Stimulated activated CD8-positive, alpha-beta memory T cell treated with anti-CD3 and anti-CD28 coated beads, Interleukin-4, amount 100 ng/mL, for 24 hours (primary cell): ENCODE measurements around the gene MON1B.
A peak's percentile ranks its signal among the peaks of the same experiment; 100 is the strongest.
"Not testable (repeated sequence)": the region's sequence is repeated elsewhere in the genome, so short reads cannot be mapped to it uniquely, and the experiment has no call there.

ENCODE experiments used
- DNase-seq: peaks from one replicate; pipeline ENCODE4 v3.0.0-alpha.2; 2020; ENCODE audit warnings: low read depth

MON1B gene

GRCh38 chr16:77197747-77198146, 6.8 kb downstream of the MON1B start:
- no peak for DNase-seq

GRCh38 chr16:77199211-77199610, 8.2 kb downstream of the MON1B start, which contains the start of gene SYCE1L:
Gene SYCE1L, plus strand, starts transcription at chr16:77199408. Its CDS starts 44 bp downstream, at chr16:77199452.
- no peak for DNase-seq

- DNase-seq: no peak
These were observed 15.5 kb downstream of the MON1B start for GRCh38 chr16:77206533-77206932.

GRCh38 chr16:77207030-77207429, 16.0 kb downstream of the MON1B start:
- no peak for DNase-seq

GRCh38 chr16:77208382-77208781, 17.4 kb downstream of the MON1B start:
- no peak for DNase-seq

GRCh38 chr16:77211880-77212740, 21.1 kb downstream of the MON1B start:
- DNase-seq: peak; percentile 66

- peak; percentile 51 for DNase-seq
These were observed 22.0 kb downstream of the MON1B start for GRCh38 chr16:77212741-77213541.

GRCh38 chr16:77213542-77214106, 22.6 kb downstream of the MON1B start:
- DNase-seq: no peak

GRCh38 chr16:77214411-77215138, 23.6 kb downstream of the MON1B start:
- DNase-seq: no peak

GRCh38 chr16:77219437-77219836, 28.4 kb downstream of the MON1B start:
- no peak for DNase-seq

- DNase-seq: no peak
These were observed 29.4 kb downstream of the MON1B start for GRCh38 chr16:77220427-77220826.

- DNase-seq: no peak
These were observed 30.5 kb downstream of the MON1B start for GRCh38 chr16:77221482-77221881.

- no peak for DNase-seq
These were observed 32.2 kb downstream of the MON1B start for GRCh38 chr16:77223184-77223583.

GRCh38 chr16:77225182-77225581, 34.2 kb downstream of the MON1B start:
- DNase-seq: no peak

- DNase-seq: no peak
These were observed 36.8 kb downstream of the MON1B start for GRCh38 chr16:77227745-77228144.

GRCh38 chr16:77231047-77231446, 40.1 kb downstream of the MON1B start:
- no peak for DNase-seq

GRCh38 chr16:77233799-77234519, 43.0 kb downstream of the MON1B start:
- DNase-seq: no peak

- DNase-seq: no peak
These were observed 43.6 kb downstream of the MON1B start for GRCh38 chr16:77234611-77235010.

- peak; percentile 78 for DNase-seq
These were observed 45.1 kb downstream of the MON1B start for GRCh38 chr16:77236063-77236511.

- DNase-seq: no peak
These were observed 47.6 kb downstream of the MON1B start for GRCh38 chr16:77238593-77238992.

- not testable (repeated sequence) for DNase-seq
These were observed 51.5 kb downstream of the MON1B start for GRCh38 chr16:77242471-77242870.
